H9 (cell line): ENCODE results near the gene TRMT2A. TPM values are rescaled to one million over a fixed set of nuclear protein-coding genes. Genes with fewer than 3 reads are reported as not detected.

Experiments used
- DNase-seq: peaks from one replicate; pipeline ENCODE4 v3.0.0-alpha.2; 2017
- H2AFZ ChIP-seq: one replicate; pipeline ENCODE4 v1.6.1; 2013; ENCODE audit warnings: mild to moderate bottlenecking, low read length, control low read depth, moderate library complexity
- H2AK5ac ChIP-seq: 2 replicates; pipeline ENCODE4 v1.6.1; 2013; ENCODE audit warnings: low read length, control low read depth, mixed read lengths; ENCODE audit not compliant: insufficient read length
- H2BK120ac ChIP-seq: one replicate; pipeline ENCODE4 v1.6.1; 2013; ENCODE audit warnings: low read depth, mild to moderate bottlenecking, low read length, control low read depth, inconsistent platforms; ENCODE audit not compliant: poor library complexity, severe bottlenecking
- H2BK12ac ChIP-seq: 2 replicates; pipeline ENCODE4 v1.6.1; 2013; ENCODE audit warnings: low read length, control low read depth, mixed read lengths, low read depth; ENCODE audit not compliant: insufficient read length
- H2BK15ac ChIP-seq: 2 replicates; pipeline ENCODE4 v1.6.1; 2013; ENCODE audit warnings: low read depth, low read length, control low read depth
- H2BK20ac ChIP-seq: one replicate; pipeline ENCODE4 v1.6.1; 2013; ENCODE audit warnings: low read depth, mild to moderate bottlenecking, low read length, control low read depth, inconsistent platforms; ENCODE audit not compliant: poor library complexity, severe bottlenecking
- H2BK5ac ChIP-seq: 2 replicates; pipeline ENCODE4 v1.6.1; 2013; ENCODE audit warnings: low read length, control low read depth, mixed read lengths; ENCODE audit not compliant: insufficient read length
- H3K14ac ChIP-seq: 2 replicates; pipeline ENCODE4 v1.6.1; 2013; ENCODE audit warnings: low read length, control low read depth; ENCODE audit not compliant: insufficient read depth
- H3K18ac ChIP-seq: 2 replicates; pipeline ENCODE4 v1.6.1; 2013; ENCODE audit warnings: low read depth, mild to moderate bottlenecking, mixed read lengths, low read length, control low read depth; ENCODE audit not compliant: insufficient read length
- H3K23ac ChIP-seq: 2 replicates; pipeline ENCODE4 v1.6.1; 2013; ENCODE audit warnings: low read length, control low read depth, mixed read lengths, low read depth; ENCODE audit not compliant: insufficient read length
- H3K23me2 ChIP-seq: 2 replicates; pipeline ENCODE4 v1.6.1; 2013; ENCODE audit warnings: low read depth, mild to moderate bottlenecking, mixed read lengths, low read length, control low read depth; ENCODE audit not compliant: insufficient read length, poor library complexity, severe bottlenecking
- H3K27ac ChIP-seq: 2 replicates; pipeline ENCODE4 v1.5.1; 2013; ENCODE audit warnings: low read length, control low read depth, mixed read lengths, low read depth; ENCODE audit not compliant: insufficient read length
- H3K27me3 ChIP-seq: 2 replicates; pipeline ENCODE4 v1.6.1; 2013; ENCODE audit warnings: low read length, control low read depth, inconsistent platforms; ENCODE audit not compliant: insufficient read depth
- H3K4ac ChIP-seq: 2 replicates; pipeline ENCODE4 v1.6.1; 2013; ENCODE audit warnings: low read depth, mild to moderate bottlenecking, control low read depth, inconsistent platforms, low read length, moderate library complexity
- H3K4me1 ChIP-seq: 2 replicates; pipeline ENCODE4 v1.6.1; 2013; ENCODE audit warnings: low read length, control low read depth, inconsistent platforms; ENCODE audit not compliant: insufficient read depth
- H3K4me2 ChIP-seq: 2 replicates; pipeline ENCODE4 v1.6.1; 2013; ENCODE audit warnings: low read length, control low read depth, mixed read lengths; ENCODE audit not compliant: insufficient read length, insufficient read depth
- H3K56ac ChIP-seq: 2 replicates; pipeline ENCODE4 v1.6.1; 2013; ENCODE audit warnings: low read depth, mild to moderate bottlenecking, mixed read lengths, low read length, control low read depth; ENCODE audit not compliant: insufficient read length
- H3K79me1 ChIP-seq: 2 replicates; pipeline ENCODE4 v1.6.1; 2013; ENCODE audit warnings: low read depth, mild to moderate bottlenecking, moderate library complexity, low read length, control low read depth, inconsistent platforms; ENCODE audit not compliant: insufficient read depth, poor library complexity, severe bottlenecking
- H3K79me2 ChIP-seq: 2 replicates; pipeline ENCODE4 v1.6.1; 2013; ENCODE audit warnings: low read length, control low read depth, inconsistent platforms; ENCODE audit not compliant: insufficient read depth
- H3K9ac ChIP-seq: 2 replicates; pipeline ENCODE4 v1.6.1; 2013; ENCODE audit warnings: low read length, control low read depth, mixed read lengths; ENCODE audit not compliant: insufficient read length; ENCODE audit errors: extremely low read depth
- H3K9me3 ChIP-seq: one replicate; pipeline ENCODE4 v1.6.1; 2013; ENCODE audit warnings: low read depth, low read length, inconsistent platforms; ENCODE audit not compliant: control insufficient read depth
- H3T11ph ChIP-seq: one replicate; pipeline ENCODE4 v1.6.1; 2013; ENCODE audit warnings: mild to moderate bottlenecking, low read length, control low read depth, inconsistent platforms
- H4K20me1 ChIP-seq: one replicate; pipeline ENCODE4 v1.6.1; 2013; ENCODE audit not compliant: control insufficient read depth, insufficient read length, insufficient read depth
- H4K5ac ChIP-seq: 2 replicates; pipeline ENCODE4 v1.6.1; 2013; ENCODE audit warnings: low read depth, mild to moderate bottlenecking, mixed read lengths, low read length, control low read depth; ENCODE audit not compliant: insufficient read length
- H4K8ac ChIP-seq: replicated peaks from 2 replicates; pipeline ENCODE4 v1.6.1; 2013; ENCODE audit warnings: low read length, control low read depth, mixed read lengths, low read depth; ENCODE audit not compliant: insufficient read length
- H4K91ac ChIP-seq: 2 replicates; pipeline ENCODE4 v1.6.1; 2013; ENCODE audit warnings: low read depth, mild to moderate bottlenecking, moderate library complexity, mixed read lengths, low read length, control low read depth; ENCODE audit not compliant: insufficient read length
- H3K27ac Mint-ChIP-seq, 3 experiments: 2 replicates in 2 of 3; 3 replicates in 1 of 3; pipeline ENCODE4 v1.8.0; 2020 to 2021; ENCODE audit warnings: mixed read lengths in 3 of 3, mild to moderate bottlenecking in 1 of 3, moderate library complexity in 1 of 3
- H3K27me3 Mint-ChIP-seq: 2 replicates; pipeline ENCODE4 v1.8.0; 2021; ENCODE audit warnings: low read depth, mild to moderate bottlenecking, moderate library complexity, mixed read lengths
- H3K36me3 Mint-ChIP-seq, 3 experiments: 2 replicates in 2 of 3; 3 replicates in 1 of 3; pipeline ENCODE4 v1.8.0; 2020 to 2021; ENCODE audit warnings: low read depth in 3 of 3, mixed read lengths in 3 of 3; ENCODE audit not compliant: insufficient read depth in 1 of 3
- H3K4me1 Mint-ChIP-seq, 2 experiments: 2 replicates each; pipeline ENCODE4 v1.8.0; 2020; ENCODE audit warnings: mixed read lengths in 2 of 2
- H3K4me3 Mint-ChIP-seq, 2 experiments: 2 replicates in 1 of 2; 3 replicates in 1 of 2; pipeline ENCODE4 v1.8.0; 2020 to 2021; ENCODE audit warnings: mild to moderate bottlenecking in 2 of 2, mixed read lengths in 2 of 2, moderate library complexity in 1 of 2
- H3K9me3 Mint-ChIP-seq, 2 experiments: 2 replicates in 1 of 2; 3 replicates in 1 of 2; pipeline ENCODE4 v1.8.0; 2020; ENCODE audit warnings: mild to moderate bottlenecking in 2 of 2, mixed read lengths in 2 of 2, moderate library complexity in 1 of 2
- CTCF ChIP-seq: fragments of 200-600 bp; sonication (generic); conservative IDR thresholded peaks from 3 replicates; pipeline ENCODE4 v1.8.0; 2021; ENCODE audit warnings: antibody characterized with exemption, mild to moderate bottlenecking
- WGBS: extraction: QIAGEN DNeasy Blood & Tissue Kit; methylation state at CpG from one replicate; pipeline ENCODE4 v1.1.7; 2013; ENCODE audit warnings: missing lambda C conversion rate, low lambda C conversion rate, mixed read lengths; ENCODE audit not compliant: insufficient read length; ENCODE audit errors: extremely low coverage; 5-methylcytosine and 5-hydroxymethylcytosine counted together
- total RNA-seq: library from RNA; stranded (reverse); gene quantifications from 2 replicates; pipeline ENCODE4 v1.2.1, GENCODE V29; 2021

Gene TRMT2A
- total RNA-seq, 1 experiment from 2014 or later, result 58.2 TPM

- Histone ChIP-seq H4K5ac (no peak overlapping the region), H3K18ac (no peak overlapping the region), H3K79me2 (0 out of 2 replicates have a peak, but pooled peaks cover 2% of the 10 kb centered on the region), H3T11ph (no peak overlapping the region), H3K9ac (no peak overlapping the region), H3K4me1 (peaks cover 2% of the 10 kb centered on the region; the same call in 1 of the 2 replicates), H3K79me1 (no peaks in the 10 kb centered on the region), H3K4ac (no peak overlapping the region), H4K20me1 (no peaks in the 10 kb centered on the region), H3K4me2 (no peak overlapping the region), H2BK12ac (no peak overlapping the region), H2AFZ (no peak overlapping the region), H3K23me2 (no peaks in the 10 kb centered on the region), H2BK20ac (no peak overlapping the region), H2AK5ac (no peak overlapping the region), H3K56ac (no peak overlapping the region), H2BK15ac (no peak overlapping the region), H4K8ac (no peak overlapping the region), H2BK120ac (no peak overlapping the region), H3K23ac (no peak overlapping the region), H2BK5ac (no peak overlapping the region), H3K14ac (no peak overlapping the region), H3K9me3 (no peaks in the 10 kb centered on the region), H4K91ac (no peak overlapping the region), H3K27ac (no peak overlapping the region), H3K27me3 (no peaks in the 10 kb centered on the region; the same call in 1 of the 2 replicates)
- Mint-ChIP-seq H3K9me3 (no peaks in the 10 kb centered on the region), H3K4me3 (no peak overlapping the region), H3K36me3 (peaks cover 43 to 94% (median 93%) of the 10 kb centered on the region in 3 experiments), H3K4me1 (peaks cover 19 to 22% of the 10 kb centered on the region in 2 experiments), H3K27ac (no peak overlapping the region; a peak in 1 of 7 replicates), H3K27me3 (no peaks in the 10 kb centered on the region)
- no CpG with 5 or more reads among the region's 8 CpGs for WGBS
- DNase-seq, result no peak
- no peak for TF ChIP-seq CTCF
These were observed 15.4 kb downstream of the TRMT2A start for GRCh38 chr22:20101638-20102037.
